K562 (cell line): ENCODE data around the gene RBP3.

ENCODE experiments used
- EHMT2 ChIP-seq: fragments of 450-650 bp; IDR thresholded peaks from 2 replicates; pipeline ENCODE4 v1.6.1; 2018; ENCODE audit warnings: antibody characterized with exemption
- GTF2F1 ChIP-seq: IDR thresholded peaks from 2 replicates; pipeline ENCODE4 v1.6.1; 2011; ENCODE audit warnings: low read depth, low read length, improper control_type of control experiment
- JUND ChIP-seq, 2 experiments: IDR thresholded peaks; 2 replicates in 1 of 2; 3 replicates in 1 of 2; pipeline ENCODE4 v1.6.1; 2011; ENCODE audit warnings: borderline replicate concordance in 2 of 2, low read depth in 2 of 2, low read length in 2 of 2, improper control_type of control experiment in 1 of 2, missing biosample characterization in 1 of 2, missing genetic modification characterization in 1 of 2, missing genetic modification reagents in 1 of 2
- KLF13 ChIP-seq: fragments of 450-650 bp; IDR thresholded peaks from 2 replicates; pipeline ENCODE4 v1.6.1; 2016; ENCODE audit warnings: missing genetic modification characterization, low read depth, mild to moderate bottlenecking, missing compliant biosample characterization, moderate library complexity, borderline replicate concordance
- MAZ ChIP-seq, 2 experiments: fragments of 450-650 bp in 1 of 2; sonication (generic) in 1 of 2; formaldehyde crosslinking; IDR thresholded peaks in 1 of 2; conservative IDR thresholded peaks in 1 of 2; 2 replicates each; pipeline versions ENCODE4 v1.4.0 to v1.5.0; 2020; ENCODE audit warnings: mild to moderate bottlenecking in 1 of 2, missing genetic modification reagents in 1 of 2
- MYC ChIP-seq, 2 experiments: fragments of 250-450 bp in 1 of 2; sonication (Bioruptor Pico) in 1 of 2; IDR thresholded peaks; 2 replicates each; pipeline versions ENCODE4 v1.5.1 to v1.6.1; 2012 to 2021; ENCODE audit warnings: low read depth in 2 of 2, borderline replicate concordance in 1 of 2, improper control_type of control experiment in 1 of 2, low read length in 1 of 2, mild to moderate bottlenecking in 1 of 2, moderate library complexity in 1 of 2
- NONO ChIP-seq, 2 experiments: fragments of 200-400 bp in 1 of 2; fragments of 450-650 bp in 1 of 2; formaldehyde crosslinking in 1 of 2; IDR thresholded peaks; 2 replicates each; pipeline ENCODE4 v1.6.1; 2017; ENCODE audit warnings: low read depth in 2 of 2, mild to moderate bottlenecking in 2 of 2, moderate library complexity in 2 of 2, low read length in 1 of 2
- POLR2A ChIP-seq: fragments of 450-650 bp; conservative IDR thresholded peaks from 2 replicates; pipeline ENCODE4 v1.6.1; 2016
- POLR2AphosphoS5 ChIP-seq: IDR thresholded peaks from 2 replicates; pipeline ENCODE4 v1.6.1; 2011; ENCODE audit warnings: mild to moderate bottlenecking, low read depth, low read length, moderate library complexity; ENCODE audit not compliant: control insufficient read depth, insufficient read depth
- SPI1 ChIP-seq: IDR thresholded peaks from 2 replicates; pipeline ENCODE4 v1.6.1; 2011; ENCODE audit warnings: low read depth, low read length, control low read depth, borderline replicate concordance
- TCF7L2 ChIP-seq: fragments of 150-350 bp; IDR thresholded peaks from 2 replicates; pipeline ENCODE4 v1.6.1; 2016; ENCODE audit warnings: low read depth, mild to moderate bottlenecking, low read length, moderate library complexity
- ZNF76 ChIP-seq: fragments of 250-450 bp; sonication (Bioruptor Pico); IDR thresholded peaks from 2 replicates; pipeline ENCODE4 v1.4.0; 2020; ENCODE audit warnings: mild to moderate bottlenecking, moderate library complexity, borderline replicate concordance

GRCh38 chr10:47305566-47305965, 42.6 kb upstream of the RBP3 start:
- TF ChIP-seq NONO (IDR thresholded peaks at IDR 0.05; ENCODE audit: low read depth in 2 of 2, low read length in 1 of 2) (no peak), POLR2A (no peak), MAZ (CRISPR knock-in tag; conservative IDR thresholded peaks at IDR 0.05 in 1 of 2, IDR thresholded peaks at IDR 0.05 in 1 of 2) (no peak), EHMT2 (no peak), ZNF76 (no peak), POLR2AphosphoS5 (no peak), SPI1 (no peak), GTF2F1 (no peak), MYC (IDR thresholded peaks at IDR 0.05; ENCODE audit: low read depth, low read length) (no peak), MYC (CRISPR knock-in tag; IDR thresholded peaks at IDR 0.05; ENCODE audit: borderline replicate concordance, low read depth) (no peak), TCF7L2 (no peak), KLF13 (tag) (no peak), JUND (IDR thresholded peaks at IDR 0.05; ENCODE audit: borderline replicate concordance, low read depth, low read length) (no peak), JUND (tag; IDR thresholded peaks at IDR 0.05; ENCODE audit: borderline replicate concordance, low read depth, low read length) (no peak)
